ENCODE results near the gene COL1A1.

The COL1A1 gene

GRCh38 chr17:50177476-50177875, 24.0 kb downstream of the COL1A1 start:
- no peak for DNase-seq (ENCODE audit: low spot score)
- in situ Hi-C loops (cut with MboI; ENCODE audit: low sequenced_read_pairs, unreplicated experiment), result no loop called here
- no peak for TF ChIP-seq CTCF (IDR thresholded peaks at IDR 0.05; ENCODE audit: borderline replicate concordance, control extremely low read depth, extremely low read depth, insufficient read depth, missing control alignments)

- in situ Hi-C loops (cut with MboI; ENCODE audit: low sequenced_read_pairs, unreplicated experiment), result no loop called here
- TF ChIP-seq CTCF (IDR thresholded peaks at IDR 0.05; ENCODE audit: borderline replicate concordance, control extremely low read depth, extremely low read depth, insufficient read depth, missing control alignments), result no peak
- no peak for DNase-seq (ENCODE audit: low spot score)
Observed at GRCh38 chr17:50176559-50177357, 24.7 kb downstream of the COL1A1 start.

- TF ChIP-seq CTCF (IDR thresholded peaks at IDR 0.05; ENCODE audit: borderline replicate concordance, control extremely low read depth, extremely low read depth, insufficient read depth, missing control alignments), result no peak
- in situ Hi-C loops (cut with MboI; ENCODE audit: low sequenced_read_pairs, unreplicated experiment), result no loop called here
- DNase-seq (ENCODE audit: low spot score), result no peak
Observed at GRCh38 chr17:50175035-50175807, 26.2 kb downstream of the COL1A1 start.

- no peak for DNase-seq (ENCODE audit: low spot score)
- in situ Hi-C loops (cut with MboI; ENCODE audit: low sequenced_read_pairs, unreplicated experiment), result no loop called here
Observed at GRCh38 chr17:50174444-50174843, 27.0 kb downstream of the COL1A1 start.

GRCh38 chr17:50173335-50173941, 28.0 kb downstream of the COL1A1 start:
- no peak for DNase-seq (ENCODE audit: low spot score)
- TF ChIP-seq CTCF (IDR thresholded peaks at IDR 0.05; ENCODE audit: borderline replicate concordance, control extremely low read depth, extremely low read depth, insufficient read depth, missing control alignments), result no peak
- in situ Hi-C loops (cut with MboI; ENCODE audit: low sequenced_read_pairs, unreplicated experiment), result no loop called here

More at GRCh38 chr17:50174444-50174843, 27.0 kb downstream of the COL1A1 start:
- no peak for TF ChIP-seq CTCF (IDR thresholded peaks at IDR 0.05; ENCODE audit: borderline replicate concordance, control extremely low read depth, extremely low read depth, insufficient read depth, missing control alignments)

- TF ChIP-seq CTCF (IDR thresholded peaks at IDR 0.05; ENCODE audit: borderline replicate concordance, control extremely low read depth, extremely low read depth, insufficient read depth, missing control alignments), result no peak
- DNase-seq (ENCODE audit: low spot score), result no peak
- in situ Hi-C loops (cut with MboI; ENCODE audit: low sequenced_read_pairs, unreplicated experiment), result no loop called here
Observed at GRCh38 chr17:50172936-50173334, 28.5 kb downstream of the COL1A1 start.

Data from GM13976 (cell line).